Mesendoderm (in vitro differentiated cells): ENCODE measurements around the gene FUT8.
A peak's percentile ranks its signal among the peaks of the same experiment; 100 is the strongest.

Experiments used
- DNase-seq: peaks from one replicate; pipeline ENCODE4 v3.0.0; 2013
- H2AK5ac ChIP-seq: 2 replicates; pipeline ENCODE4 v1.6.1; 2013; ENCODE audit warnings: low read length, inconsistent platforms
- H2BK120ac ChIP-seq: 2 replicates; pipeline ENCODE4 v1.6.1; 2013; ENCODE audit warnings: low read depth, mild to moderate bottlenecking, low read length, moderate library complexity, mixed read lengths
- H2BK15ac ChIP-seq: replicated peaks from 2 replicates; pipeline ENCODE4 v1.6.1; 2013; ENCODE audit warnings: low read depth, mild to moderate bottlenecking, moderate library complexity
- H2BK5ac ChIP-seq: 2 replicates; pipeline ENCODE4 v1.6.1; 2013; ENCODE audit warnings: low read length, inconsistent platforms
- H3K18ac ChIP-seq: 2 replicates; pipeline ENCODE4 v1.6.1; 2013; ENCODE audit warnings: mild to moderate bottlenecking, low read length, mixed read lengths
- H3K23ac ChIP-seq: one replicate; pipeline ENCODE4 v1.6.1; 2013; ENCODE audit warnings: low read length
- H3K27ac ChIP-seq: 2 replicates; pipeline ENCODE4 v1.5.1; 2013; ENCODE audit warnings: low read depth, mild to moderate bottlenecking, inconsistent platforms, low read length, moderate library complexity
- H3K27me3 ChIP-seq: 2 replicates; pipeline ENCODE4 v1.6.1; 2013; ENCODE audit warnings: low read length, control low read depth, mild to moderate bottlenecking, inconsistent platforms; ENCODE audit not compliant: insufficient read depth, poor library complexity
- H3K36me3 ChIP-seq: 2 replicates; pipeline ENCODE4 v1.6.1; 2013; ENCODE audit warnings: low read length, inconsistent platforms; ENCODE audit not compliant: control insufficient read depth, insufficient read depth
- H3K4ac ChIP-seq: one replicate; pipeline ENCODE4 v1.6.1; 2013; ENCODE audit warnings: low read depth, mild to moderate bottlenecking, low read length, moderate library complexity
- H3K4me1 ChIP-seq: 2 replicates; pipeline ENCODE4 v1.6.1; 2013; ENCODE audit warnings: low read depth, low read length, inconsistent platforms; ENCODE audit not compliant: control insufficient read depth
- H3K4me2 ChIP-seq: 2 replicates; pipeline ENCODE4 v1.6.1; 2013; ENCODE audit warnings: low read length
- H3K4me3 ChIP-seq: 2 replicates; pipeline ENCODE4 v1.5.1; 2013; ENCODE audit warnings: mild to moderate bottlenecking, low read length
- H3K56ac ChIP-seq: one replicate; pipeline ENCODE4 v1.6.1; 2013; ENCODE audit warnings: low read length
- H3K79me1 ChIP-seq: 2 replicates; pipeline ENCODE4 v1.6.1; 2013; ENCODE audit warnings: low read length, inconsistent platforms
- H3K79me2 ChIP-seq: 2 replicates; pipeline ENCODE4 v1.6.1; 2013; ENCODE audit warnings: mild to moderate bottlenecking, low read length; ENCODE audit not compliant: control insufficient read depth, insufficient read depth
- H3K9ac ChIP-seq: 2 replicates; pipeline ENCODE4 v1.6.1; 2013; ENCODE audit warnings: low read length, inconsistent platforms
- H4K5ac ChIP-seq: one replicate; pipeline ENCODE4 v1.6.1; 2013; ENCODE audit warnings: low read length
- H4K8ac ChIP-seq: one replicate; pipeline ENCODE4 v1.6.1; 2013; ENCODE audit warnings: low read depth, mild to moderate bottlenecking, control low read depth, low read length, moderate library complexity
- WGBS: extraction: QIAGEN DNeasy Blood & Tissue Kit; methylation state at CpG from one replicate; pipeline ENCODE4 v1.1.7; 2013; ENCODE audit warnings: low lambda C conversion rate, missing lambda C conversion rate; ENCODE audit not compliant: insufficient coverage; ENCODE audit errors: extremely low coverage; 5-methylcytosine and 5-hydroxymethylcytosine counted together

Gene FUT8

GRCh38 chr14:65499138-65499537 lies 86.6 kb downstream of the FUT8 start:
- no peak overlapping the region for H3K9ac ChIP-seq
- no peaks in the 10 kb centered on the region for H3K36me3 ChIP-seq
- H2AK5ac ChIP-seq, result no peak overlapping the region
- H3K79me1 ChIP-seq, result no peaks in the 10 kb centered on the region
- H3K4me2 ChIP-seq, result no peak overlapping the region
- no peak overlapping the region for H2BK5ac ChIP-seq
- no peak overlapping the region for H3K27ac ChIP-seq
- no peak overlapping the region for H3K4ac ChIP-seq
- no peak overlapping the region for H2BK15ac ChIP-seq
- H4K8ac ChIP-seq, result no peak overlapping the region
- H3K27me3 ChIP-seq, result no peaks in the 10 kb centered on the region
- no peak overlapping the region for H2BK120ac ChIP-seq
- no peak overlapping the region for H3K4me3 ChIP-seq
- no peak overlapping the region for H3K23ac ChIP-seq
- H3K18ac ChIP-seq, result no peak overlapping the region
- no peaks in the 10 kb centered on the region for H3K79me2 ChIP-seq
- no peak overlapping the region for H3K56ac ChIP-seq
- DNase-seq, result no peak
- H4K5ac ChIP-seq, result no peak overlapping the region
- no peaks in the 10 kb centered on the region for H3K4me1 ChIP-seq

GRCh38 chr14:65500075-65500474 lies 87.5 kb downstream of the FUT8 start:
- WGBS, result no CpG with 5 or more reads among the region's 4 CpGs

GRCh38 chr14:65501328-65501727 lies 88.8 kb downstream of the FUT8 start:
- Histone ChIP-seq H3K4me3 (no peak overlapping the region), H4K5ac (no peak overlapping the region), H3K36me3 (no peaks in the 10 kb centered on the region), H3K23ac (no peak overlapping the region), H4K8ac (no peak overlapping the region), H3K79me1 (no peaks in the 10 kb centered on the region), H3K4me2 (no peak overlapping the region), H2AK5ac (no peak overlapping the region), H3K79me2 (no peaks in the 10 kb centered on the region), H3K18ac (no peak overlapping the region), H3K27me3 (no peaks in the 10 kb centered on the region), H3K9ac (no peak overlapping the region), H3K4ac (no peak overlapping the region), H2BK120ac (no peak overlapping the region), H2BK5ac (no peak overlapping the region), H3K4me1 (no peaks in the 10 kb centered on the region), H3K27ac (no peak overlapping the region), H2BK15ac (no peak overlapping the region), H3K56ac (no peak overlapping the region)
- DNase-seq, result no peak

More at GRCh38 chr14:65500075-65500474, 87.5 kb downstream of the FUT8 start:
- H2AK5ac ChIP-seq, result no peak overlapping the region
- H3K27ac ChIP-seq, result no peak overlapping the region
- H3K79me2 ChIP-seq, result no peaks in the 10 kb centered on the region
- no peak overlapping the region for H3K4me2 ChIP-seq
- H3K36me3 ChIP-seq, result no peaks in the 10 kb centered on the region
- no peak overlapping the region for H3K4ac ChIP-seq
- no peak overlapping the region for H2BK120ac ChIP-seq
- no peak overlapping the region for H3K56ac ChIP-seq
- H3K4me1 ChIP-seq, result no peaks in the 10 kb centered on the region
- no peak overlapping the region for H3K4me3 ChIP-seq
- no peak overlapping the region for H4K5ac ChIP-seq
- no peaks in the 10 kb centered on the region for H3K27me3 ChIP-seq
- H3K18ac ChIP-seq, result no peak overlapping the region
- no peaks in the 10 kb centered on the region for H3K79me1 ChIP-seq
- no peak for DNase-seq
- no peak overlapping the region for H3K9ac ChIP-seq
- H4K8ac ChIP-seq, result no peak overlapping the region
- no peak overlapping the region for H2BK5ac ChIP-seq
- H3K23ac ChIP-seq, result no peak overlapping the region
- no peak overlapping the region for H2BK15ac ChIP-seq

GRCh38 chr14:65502676-65503124 lies 90.2 kb downstream of the FUT8 start:
- H2BK15ac ChIP-seq, result no peak overlapping the region
- no peak overlapping the region for H2BK120ac ChIP-seq
- H2BK5ac ChIP-seq, result no peak overlapping the region
- no peaks in the 10 kb centered on the region for H3K4me1 ChIP-seq
- H3K9ac ChIP-seq, result no peak overlapping the region
- H3K79me1 ChIP-seq, result no peaks in the 10 kb centered on the region
- H4K5ac ChIP-seq, result no peak overlapping the region
- no peak overlapping the region for H3K56ac ChIP-seq
- no peaks in the 10 kb centered on the region for H3K79me2 ChIP-seq
- H3K4ac ChIP-seq, result no peak overlapping the region
- no peak overlapping the region for H3K27ac ChIP-seq
- DNase-seq, result no peak
- H3K18ac ChIP-seq, result no peak overlapping the region
- no peak overlapping the region for H3K23ac ChIP-seq
- H3K4me3 ChIP-seq, result no peak overlapping the region
- no CpG with 5 or more reads among the region's 1 CpG for WGBS
- H3K4me2 ChIP-seq, result no peak overlapping the region
- no peak overlapping the region for H4K8ac ChIP-seq
- no peaks in the 10 kb centered on the region for H3K27me3 ChIP-seq
- H3K36me3 ChIP-seq, result no peaks in the 10 kb centered on the region
- H2AK5ac ChIP-seq, result no peak overlapping the region

GRCh38 chr14:65503771-65504170 lies 91.2 kb downstream of the FUT8 start:
- H3K27ac ChIP-seq, result no peak overlapping the region
- no CpG with 5 or more reads among the region's 3 CpGs for WGBS
- H3K4me1 ChIP-seq, result no peaks in the 10 kb centered on the region
- no peak overlapping the region for H2BK5ac ChIP-seq
- H3K23ac ChIP-seq, result no peak overlapping the region
- H3K4me2 ChIP-seq, result no peak overlapping the region
- H3K27me3 ChIP-seq, result no peaks in the 10 kb centered on the region
- no peaks in the 10 kb centered on the region for H3K79me2 ChIP-seq
- H3K36me3 ChIP-seq, result no peaks in the 10 kb centered on the region
- no peak overlapping the region for H4K8ac ChIP-seq
- H2AK5ac ChIP-seq, result no peak overlapping the region
- no peak overlapping the region for H3K18ac ChIP-seq
- H2BK120ac ChIP-seq, result no peak overlapping the region
- H3K9ac ChIP-seq, result no peak overlapping the region
- H4K5ac ChIP-seq, result no peak overlapping the region
- H3K4me3 ChIP-seq, result no peak overlapping the region
- H3K56ac ChIP-seq, result no peak overlapping the region
- H2BK15ac ChIP-seq, result no peak overlapping the region
- H3K79me1 ChIP-seq, result no peaks in the 10 kb centered on the region
- H3K4ac ChIP-seq, result no peak overlapping the region
- no peak for DNase-seq

GRCh38 chr14:65506801-65507200 lies 94.3 kb downstream of the FUT8 start:
- H3K4ac ChIP-seq, result no peak overlapping the region
- no peak overlapping the region for H2AK5ac ChIP-seq
- no peak overlapping the region for H3K4me3 ChIP-seq
- DNase-seq, result peak; percentile 42
- no peaks in the 10 kb centered on the region for H3K79me1 ChIP-seq
- no peak overlapping the region for H3K27ac ChIP-seq
- no peak overlapping the region for H2BK120ac ChIP-seq
- H3K56ac ChIP-seq, result no peak overlapping the region
- no peaks in the 10 kb centered on the region for H3K4me1 ChIP-seq
- no peak overlapping the region for H3K18ac ChIP-seq
- H4K8ac ChIP-seq, result no peak overlapping the region
- no peak overlapping the region for H3K23ac ChIP-seq
- H3K4me2 ChIP-seq, result no peak overlapping the region
- no peaks in the 10 kb centered on the region for H3K79me2 ChIP-seq
- no peak overlapping the region for H2BK5ac ChIP-seq
- no peaks in the 10 kb centered on the region for H3K36me3 ChIP-seq
- H3K27me3 ChIP-seq, result no peaks in the 10 kb centered on the region
- H3K9ac ChIP-seq, result no peak overlapping the region
- no CpG with 5 or more reads among the region's 6 CpGs for WGBS
- H4K5ac ChIP-seq, result no peak overlapping the region
- H2BK15ac ChIP-seq, result no peak overlapping the region
